Activated CD8-positive, alpha-beta memory T cell treated with anti-CD3 and anti-CD28 coated beads for 24 hours (primary cell): ENCODE measurements around the gene GCNA.
"Not testable (repeated sequence)": the region's sequence is repeated elsewhere in the genome, so short reads cannot be mapped to it uniquely, and the experiment has no call there.

Source experiments
- DNase-seq: peaks from one replicate; pipeline ENCODE4 v3.0.0-alpha.2; 2020

GCNA gene

GRCh38 chrX:71644406-71644805 lies 66.2 kb downstream of the GCNA start:
- not testable (repeated sequence) for DNase-seq

- no peak for DNase-seq
Measured at GRCh38 chrX:71650333-71650969, 72.2 kb downstream of the GCNA start.

DNA sequence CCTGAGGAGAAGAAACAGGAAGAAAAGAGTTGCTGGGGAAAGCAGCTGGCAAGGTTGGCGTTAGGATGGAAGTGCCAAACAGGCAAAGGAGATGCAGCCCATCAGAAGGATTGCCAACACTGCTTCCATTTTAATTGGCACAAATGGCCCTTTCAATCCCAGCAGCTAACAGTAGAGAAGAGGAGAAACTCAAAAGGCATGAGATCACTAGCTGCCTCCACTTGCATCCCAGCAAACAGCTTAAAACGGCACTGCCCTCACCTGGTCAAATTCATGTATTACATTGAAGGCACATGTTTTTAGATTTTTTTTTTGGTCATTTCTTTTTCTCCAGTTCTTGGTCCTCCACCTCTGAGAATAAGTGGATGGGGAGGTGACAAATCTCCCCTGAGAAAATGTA lies 74.2 kb downstream of the GCNA start:
- DNase-seq: peak; percentile 75

GRCh38 chrX:71653344-71653743 lies 75.1 kb downstream of the GCNA start:
- DNase-seq: no peak

GRCh38 chrX:71657267-71657666 lies 79.0 kb downstream of the GCNA start:
- DNase-seq: no peak

- no peak for DNase-seq
Measured at GRCh38 chrX:71659342-71659741, 81.1 kb downstream of the GCNA start.

GRCh38 chrX:71659959-71660358 lies 81.7 kb downstream of the GCNA start:
- DNase-seq: no peak

- peak; percentile 54 for DNase-seq
Measured at GRCh38 chrX:71660562-71661416, 82.6 kb downstream of the GCNA start.

DNA sequence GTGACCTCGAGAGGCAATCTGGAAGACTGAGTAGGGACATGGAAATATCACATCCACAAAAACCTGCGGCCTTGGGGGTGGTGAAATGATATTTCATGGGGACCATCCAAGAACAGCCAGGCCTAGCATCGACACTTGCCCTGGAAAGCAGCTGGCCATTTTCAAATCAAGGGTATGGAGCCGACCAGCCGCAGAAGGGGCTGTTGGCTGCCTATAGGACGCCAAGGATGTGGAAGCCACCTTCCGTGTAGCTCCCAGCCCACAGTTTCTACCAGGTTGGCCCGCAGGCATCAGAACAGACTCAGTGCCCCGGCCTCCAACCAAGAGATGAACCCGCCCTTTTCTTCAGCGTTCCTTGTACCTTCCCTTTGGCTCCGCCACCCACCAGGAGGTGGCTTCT lies 83.7 kb downstream of the GCNA start:
- DNase-seq: peak; percentile 51

- not testable (repeated sequence) for DNase-seq
Measured at GRCh38 chrX:71662654-71663053, 84.4 kb downstream of the GCNA start.
